ENCODE data around the gene ARTN. TPM values are rescaled to one million over a fixed set of nuclear protein-coding genes. Genes with fewer than 3 reads are reported as not detected.

The ARTN gene
- total RNA-seq, 1 donor from 2014 or later = 0.49 TPM

Other genes starting within 250 kb of the ARTN start
- 22.0 TPM for gene ST3GAL3, start 226.3 kb upstream of the ARTN start, total RNA-seq
- gene IPO13, start 13.1 kb downstream of the ARTN start, total RNA-seq = 56.9 TPM
- gene DPH2, start 36.2 kb downstream of the ARTN start, total RNA-seq = 14.8 TPM
- 84.5 TPM for gene ATP6V0B, start 41.2 kb downstream of the ARTN start, total RNA-seq
- 39.1 TPM for gene B4GALT2, start 45.4 kb downstream of the ARTN start, total RNA-seq
- 0.89 TPM for gene CCDC24, start 57.8 kb downstream of the ARTN start, total RNA-seq
- 1.5 TPM for gene SLC6A9, start 97.7 kb downstream of the ARTN start, total RNA-seq
- gene KLF17, start 185.0 kb downstream of the ARTN start, total RNA-seq = not detected
- gene KLF18, start 207.8 kb downstream of the ARTN start, total RNA-seq = not detected